ENCODE data around the gene PELI2. TPM values are rescaled to one million over a fixed set of nuclear protein-coding genes. Genes with fewer than 3 reads are reported as not detected.

The PELI2 gene
- total and polyA plus RNA-seq, 2 donors from 2014 or later, result 5.2 to 27.6 TPM

DNA sequence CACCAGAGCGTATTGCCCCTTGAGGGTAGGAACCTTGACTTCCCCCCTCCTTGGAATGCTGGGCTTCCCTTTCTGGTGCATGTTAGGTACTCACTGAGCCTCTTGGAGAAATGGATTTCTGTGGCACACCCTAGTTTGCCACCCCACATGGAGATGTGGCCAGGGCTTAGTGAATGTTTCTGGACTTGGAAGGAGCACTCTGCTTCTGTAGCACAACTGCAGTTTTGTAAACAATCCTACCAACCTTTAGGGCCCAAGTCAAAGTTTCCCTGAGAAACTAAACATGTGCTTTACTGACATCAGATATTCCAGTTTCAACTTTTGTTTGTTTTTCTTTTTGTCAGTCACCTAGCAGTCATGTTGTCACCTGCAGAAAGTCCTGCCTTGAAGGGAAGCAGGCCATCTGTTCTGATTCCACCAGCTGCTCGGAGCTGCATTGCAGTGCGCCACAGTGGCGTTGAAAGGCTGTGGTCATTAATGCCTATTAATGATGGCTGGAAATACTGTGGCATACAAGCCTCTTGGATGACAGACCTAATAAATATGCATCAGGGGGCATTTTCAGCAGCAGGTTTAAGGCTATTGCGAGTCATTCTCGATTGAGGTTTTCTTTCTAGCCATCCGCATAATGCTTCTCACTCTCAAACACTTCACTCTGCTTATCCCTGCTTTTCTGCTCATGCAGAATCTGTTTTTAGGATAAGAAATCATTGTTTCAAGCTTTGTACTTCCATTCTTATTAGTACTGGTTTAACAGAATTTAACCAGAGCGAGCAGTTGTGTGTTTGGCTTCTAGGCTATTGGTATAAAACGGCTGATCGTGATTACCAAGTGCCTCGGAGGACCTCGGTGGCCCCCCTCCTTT, 7.8 kb downstream of the PELI2 start:
- Histone ChIP-seq H3K9me3 (ENCODE audit: control insufficient read depth in 2 of 3, insufficient read depth in 1 of 3, low read length in 3 of 3) (no peaks in the 10 kb centered on the region), H3K4me3 (ENCODE audit: low read length in 3 of 3) (no peak overlapping the region), H3K27ac (ENCODE audit: low read depth in 2 of 2, low read length in 2 of 2) (no peak overlapping the region), H3K27me3 (ENCODE audit: control insufficient read depth, insufficient read depth, low read length) (no peaks in the 10 kb centered on the region), H3K36me3 (ENCODE audit: control insufficient read depth in 2 of 3, insufficient read depth in 3 of 3, low read length in 3 of 3) (no peaks in the 10 kb centered on the region), H3K9ac (ENCODE audit: low read length in 3 of 3) (no peak overlapping the region), H3K4me1 (ENCODE audit: control insufficient read depth in 2 of 3, insufficient read depth in 2 of 3, low read depth in 1 of 3, low read length in 3 of 3) (peaks cover 0 to 23% (median 19%) of the 10 kb centered on the region in 3 donors)
- DNase-seq, result no peak
- no peak for FAIRE-seq
- TF ChIP-seq, protein P1, sequence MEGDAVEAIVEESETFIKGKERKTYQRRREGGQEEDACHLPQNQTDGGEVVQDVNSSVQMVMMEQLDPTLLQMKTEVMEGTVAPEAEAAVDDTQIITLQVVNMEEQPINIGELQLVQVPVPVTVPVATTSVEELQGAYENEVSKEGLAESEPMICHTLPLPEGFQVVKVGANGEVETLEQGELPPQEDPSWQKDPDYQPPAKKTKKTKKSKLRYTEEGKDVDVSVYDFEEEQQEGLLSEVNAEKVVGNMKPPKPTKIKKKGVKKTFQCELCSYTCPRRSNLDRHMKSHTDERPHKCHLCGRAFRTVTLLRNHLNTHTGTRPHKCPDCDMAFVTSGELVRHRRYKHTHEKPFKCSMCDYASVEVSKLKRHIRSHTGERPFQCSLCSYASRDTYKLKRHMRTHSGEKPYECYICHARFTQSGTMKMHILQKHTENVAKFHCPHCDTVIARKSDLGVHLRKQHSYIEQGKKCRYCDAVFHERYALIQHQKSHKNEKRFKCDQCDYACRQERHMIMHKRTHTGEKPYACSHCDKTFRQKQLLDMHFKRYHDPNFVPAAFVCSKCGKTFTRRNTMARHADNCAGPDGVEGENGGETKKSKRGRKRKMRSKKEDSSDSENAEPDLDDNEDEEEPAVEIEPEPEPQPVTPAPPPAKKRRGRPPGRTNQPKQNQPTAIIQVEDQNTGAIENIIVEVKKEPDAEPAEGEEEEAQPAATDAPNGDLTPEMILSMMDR (IDR thresholded peaks at IDR 0.05; ENCODE audit: borderline replicate concordance, extremely low read depth, insufficient read depth), result no peak
- intact Hi-C loops (cut with DNase I), result no loop called here

DNA sequence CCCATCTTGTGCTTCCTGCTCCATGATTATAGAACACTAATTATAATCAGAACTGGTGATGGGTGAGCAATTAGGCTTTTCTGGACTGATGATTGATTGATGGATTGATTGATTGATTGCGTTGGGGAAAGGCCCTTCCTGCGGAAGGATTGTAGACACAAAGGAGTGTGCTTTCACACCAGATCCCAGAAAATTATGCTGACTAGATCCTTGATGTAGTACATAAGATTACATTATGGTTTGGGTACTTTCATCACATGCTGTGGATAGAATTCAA, 8.4 kb downstream of the PELI2 start:
- no peak overlapping the region for H3K4me3 ChIP-seq (ENCODE audit: low read length in 3 of 3)
- DNase-seq (no peak), FAIRE-seq (no peak)
- no peaks in the 10 kb centered on the region for H3K36me3 ChIP-seq (ENCODE audit: control insufficient read depth in 2 of 3, insufficient read depth in 3 of 3, low read length in 3 of 3)
- H3K27me3 ChIP-seq (ENCODE audit: control insufficient read depth, insufficient read depth, low read length), result no peaks in the 10 kb centered on the region
- TF ChIP-seq, protein P1 (IDR thresholded peaks at IDR 0.05; ENCODE audit: borderline replicate concordance, extremely low read depth, insufficient read depth), result no peak
- intact Hi-C loops (cut with DNase I), result no loop called here
- no peak overlapping the region for H3K27ac ChIP-seq (ENCODE audit: low read depth in 2 of 2, low read length in 2 of 2)
- peaks cover 0 to 25% (median 23%) of the 10 kb centered on the region in 3 donors for H3K4me1 ChIP-seq (ENCODE audit: control insufficient read depth in 2 of 3, insufficient read depth in 2 of 3, low read depth in 1 of 3, low read length in 3 of 3)
- no peak overlapping the region for H3K9ac ChIP-seq (ENCODE audit: low read length in 3 of 3)
- H3K9me3 ChIP-seq (ENCODE audit: control insufficient read depth in 2 of 3, insufficient read depth in 1 of 3, low read length in 3 of 3), result no peaks in the 10 kb centered on the region

DNA sequence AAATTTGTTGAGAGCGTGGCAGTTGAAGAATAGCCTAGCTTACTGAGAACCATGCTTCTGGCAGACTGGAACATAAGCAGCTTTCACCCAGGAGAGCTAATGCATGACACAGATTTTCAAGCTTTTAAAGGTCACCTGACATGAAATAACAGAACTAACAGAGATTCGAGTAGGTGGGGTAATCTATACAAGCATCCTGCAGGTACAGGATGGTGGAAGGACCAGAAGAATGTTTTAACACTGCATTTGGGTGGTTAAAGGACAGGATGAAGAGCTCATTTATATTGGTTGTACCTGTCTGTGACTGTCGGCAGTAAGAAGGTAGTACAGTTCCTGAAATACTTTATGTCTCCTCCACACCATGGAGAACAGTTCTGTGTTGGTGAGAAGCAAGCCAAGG, 8.9 kb downstream of the PELI2 start:
- no peaks in the 10 kb centered on the region for H3K36me3 ChIP-seq (ENCODE audit: control insufficient read depth in 2 of 3, insufficient read depth in 3 of 3, low read length in 3 of 3)
- no peak overlapping the region for H3K9ac ChIP-seq (ENCODE audit: low read length in 3 of 3)
- peaks cover 0 to 25% (median 24%) of the 10 kb centered on the region in 3 donors for H3K4me1 ChIP-seq (ENCODE audit: control insufficient read depth in 2 of 3, insufficient read depth in 2 of 3, low read depth in 1 of 3, low read length in 3 of 3)
- H3K27me3 ChIP-seq (ENCODE audit: control insufficient read depth, insufficient read depth, low read length), result no peaks in the 10 kb centered on the region
- H3K9me3 ChIP-seq (ENCODE audit: control insufficient read depth in 2 of 3, insufficient read depth in 1 of 3, low read length in 3 of 3), result no peaks in the 10 kb centered on the region
- FAIRE-seq (no peak), DNase-seq (no peak)
- H3K4me3 ChIP-seq (ENCODE audit: low read length in 3 of 3), result no peak overlapping the region
- intact Hi-C loops (cut with DNase I), result no loop called here
- H3K27ac ChIP-seq (ENCODE audit: low read depth in 2 of 2, low read length in 2 of 2), result no peak overlapping the region
- TF ChIP-seq, protein P1 (IDR thresholded peaks at IDR 0.05; ENCODE audit: borderline replicate concordance, extremely low read depth, insufficient read depth), result no peak

Measured in kidney (tissue), 14 donors.